Stimulated activated CD4-positive, alpha-beta T cell treated with anti-CD3 and anti-CD28 coated beads, TNF-alpha, amount 100 ng/mL, for 24 hours (primary cell): ENCODE results near the gene TUBA4B.

Experiments used
- DNase-seq, 3 experiments: peaks; one replicate each; pipeline ENCODE4 v3.0.0-alpha.2; 2020; ENCODE audit warnings: low read depth in 3 of 3

The TUBA4B gene

DNA sequence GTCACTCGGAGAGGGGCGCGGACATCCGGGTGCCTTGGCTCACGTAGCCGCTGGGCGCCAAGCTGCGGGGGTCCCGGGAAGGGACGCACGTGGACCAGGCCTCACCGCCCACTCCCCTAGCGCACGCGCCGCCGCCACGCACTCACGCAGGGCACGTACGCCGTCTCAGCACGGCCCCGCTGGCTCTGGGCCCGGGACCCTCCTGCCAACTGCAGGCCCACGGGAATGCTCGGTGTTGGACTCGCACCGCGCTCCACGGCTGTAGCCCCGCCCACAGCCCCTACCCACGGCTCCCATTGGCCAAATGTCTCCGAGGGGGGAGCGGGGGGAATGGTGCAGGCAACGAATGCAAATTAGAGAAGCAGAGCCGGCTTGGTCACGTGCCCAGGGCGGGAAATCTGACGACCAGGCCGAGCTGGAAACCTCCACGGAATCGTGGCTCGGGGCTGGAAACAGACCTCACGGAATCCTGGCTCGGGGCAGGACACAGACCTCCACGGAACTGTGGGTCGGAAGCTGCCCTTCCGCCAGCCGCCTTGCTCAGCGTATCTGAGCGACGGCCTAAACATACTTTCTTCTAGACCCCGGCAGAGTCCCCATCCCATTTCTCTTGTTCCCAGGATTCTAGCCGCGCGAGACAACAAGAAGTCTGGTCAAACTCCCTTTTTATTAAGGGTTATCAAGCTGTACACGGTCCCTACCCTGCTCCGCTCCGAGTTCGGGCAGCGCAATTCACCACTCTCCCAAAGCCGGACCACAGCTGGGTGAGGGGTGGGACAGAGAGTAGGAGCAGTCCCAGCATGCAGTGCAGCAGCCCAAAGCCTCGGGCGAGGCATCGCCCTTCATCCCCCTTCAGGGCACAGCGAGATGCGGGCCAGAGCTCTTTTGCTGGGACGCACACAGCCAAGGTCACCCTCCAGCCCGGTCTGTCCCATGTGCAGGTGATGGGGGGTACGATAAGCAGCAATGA, 34.0 kb upstream of the TUBA4B start, which contains the start of gene ABCB6:
TSS of gene ABCB6 (minus strand) at position 227 of the 970 bp plus-strand sequence. CDS start 285 bp downstream, outside the sequence.
- peak; percentile 83 to 92 (median 84) for DNase-seq

DNA sequence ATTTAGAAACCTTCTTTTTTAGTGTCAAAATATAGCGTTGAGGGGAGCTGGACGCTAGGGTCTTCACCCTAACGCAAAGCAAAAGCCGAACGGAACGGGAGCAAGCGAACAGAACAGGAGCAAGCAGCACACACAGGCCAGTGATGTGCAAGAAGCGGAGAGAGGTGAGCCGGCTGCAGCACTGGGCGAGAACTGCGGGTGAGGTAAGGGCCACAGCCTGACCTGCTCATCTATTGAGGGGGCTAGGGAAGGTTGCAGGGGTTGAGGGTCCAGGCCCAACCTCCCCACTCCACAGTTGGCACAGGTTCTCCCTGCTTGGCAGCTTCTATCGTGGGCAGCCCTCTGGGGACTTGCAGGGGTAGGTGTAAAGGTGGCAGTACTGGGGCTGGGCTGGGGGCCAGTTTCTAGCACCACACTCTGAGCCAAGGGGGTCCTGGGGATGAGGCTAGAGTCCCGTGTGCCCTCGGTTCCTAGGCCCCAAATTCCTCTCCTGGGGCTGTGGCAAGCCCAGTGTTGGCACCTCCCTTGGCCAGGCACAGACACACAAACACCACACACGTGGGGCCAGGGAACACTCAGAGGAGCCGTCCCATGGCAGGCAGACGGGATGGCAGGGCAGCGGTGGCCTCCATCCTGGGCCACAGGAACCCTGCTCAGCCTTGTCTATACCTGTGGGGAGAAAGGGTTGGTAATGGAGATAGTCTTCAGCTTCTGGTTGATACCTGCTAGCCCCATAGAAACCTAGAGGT, 33.1 kb upstream of the TUBA4B start:
- no peak for DNase-seq

DNA sequence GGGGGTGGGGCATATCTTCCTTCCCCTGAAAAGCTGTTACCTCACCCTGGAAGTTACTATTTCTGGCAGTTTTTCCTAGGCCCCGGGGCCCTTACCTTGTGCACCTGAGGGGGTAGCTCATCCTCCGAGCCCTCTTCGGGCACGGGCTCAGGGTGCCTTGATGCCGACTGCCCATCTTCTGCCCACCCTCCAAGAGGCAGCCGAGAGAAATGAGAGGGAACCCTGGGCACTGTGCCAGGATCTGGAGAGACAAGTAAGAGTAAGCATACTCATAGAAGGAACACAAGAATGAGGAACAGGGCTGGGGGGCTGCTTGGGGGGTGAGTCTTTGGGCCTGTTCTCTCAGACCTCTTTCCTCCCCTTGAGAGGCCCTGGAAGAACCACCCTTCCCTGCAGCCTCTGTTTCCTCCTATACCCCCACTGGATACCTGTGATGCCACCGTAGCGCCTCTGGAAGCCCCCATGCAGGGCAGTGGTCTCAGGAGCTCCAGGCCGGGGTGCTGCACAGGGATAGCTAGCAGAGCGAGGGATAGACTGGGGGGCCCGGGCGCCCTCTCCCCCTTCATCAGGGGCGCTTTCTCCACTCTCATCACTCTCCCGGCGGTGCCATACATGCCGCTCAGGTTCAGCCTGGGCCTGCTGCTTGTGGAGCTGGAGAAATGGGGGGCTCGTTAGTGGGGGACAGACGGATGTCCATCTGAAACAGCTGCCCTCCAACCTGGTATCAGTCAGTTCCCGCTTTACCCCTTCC, 32.2 kb upstream of the TUBA4B start:
- no peak for DNase-seq

DNA sequence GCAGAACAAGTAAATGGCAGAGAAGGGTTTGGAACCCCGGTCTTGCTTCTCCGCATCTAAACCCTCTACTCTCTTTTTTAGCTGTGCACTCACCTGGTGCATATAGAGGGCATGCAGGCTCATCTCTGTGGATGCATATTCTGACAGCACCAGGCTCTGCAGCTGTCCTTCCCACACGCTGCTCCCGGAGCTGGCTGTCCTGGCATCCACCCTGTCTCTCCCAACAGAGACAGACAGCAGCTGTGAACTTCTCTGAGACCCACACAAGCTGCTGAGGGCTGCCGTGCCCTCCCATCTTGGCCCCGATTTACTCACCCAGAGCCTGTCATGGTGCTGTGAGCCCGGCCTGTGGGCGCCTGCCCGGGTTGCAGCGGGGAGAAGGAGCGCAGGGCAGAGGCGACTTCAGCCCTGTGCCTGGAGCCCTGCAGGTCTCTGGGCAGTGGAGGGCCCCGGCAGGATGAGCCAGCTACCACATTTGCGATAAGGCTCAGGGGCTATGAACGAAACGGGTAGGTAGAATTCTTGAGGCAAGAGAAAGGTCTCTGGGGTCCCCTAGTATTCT, 31.0 kb upstream of the TUBA4B start:
- DNase-seq = no peak

DNA sequence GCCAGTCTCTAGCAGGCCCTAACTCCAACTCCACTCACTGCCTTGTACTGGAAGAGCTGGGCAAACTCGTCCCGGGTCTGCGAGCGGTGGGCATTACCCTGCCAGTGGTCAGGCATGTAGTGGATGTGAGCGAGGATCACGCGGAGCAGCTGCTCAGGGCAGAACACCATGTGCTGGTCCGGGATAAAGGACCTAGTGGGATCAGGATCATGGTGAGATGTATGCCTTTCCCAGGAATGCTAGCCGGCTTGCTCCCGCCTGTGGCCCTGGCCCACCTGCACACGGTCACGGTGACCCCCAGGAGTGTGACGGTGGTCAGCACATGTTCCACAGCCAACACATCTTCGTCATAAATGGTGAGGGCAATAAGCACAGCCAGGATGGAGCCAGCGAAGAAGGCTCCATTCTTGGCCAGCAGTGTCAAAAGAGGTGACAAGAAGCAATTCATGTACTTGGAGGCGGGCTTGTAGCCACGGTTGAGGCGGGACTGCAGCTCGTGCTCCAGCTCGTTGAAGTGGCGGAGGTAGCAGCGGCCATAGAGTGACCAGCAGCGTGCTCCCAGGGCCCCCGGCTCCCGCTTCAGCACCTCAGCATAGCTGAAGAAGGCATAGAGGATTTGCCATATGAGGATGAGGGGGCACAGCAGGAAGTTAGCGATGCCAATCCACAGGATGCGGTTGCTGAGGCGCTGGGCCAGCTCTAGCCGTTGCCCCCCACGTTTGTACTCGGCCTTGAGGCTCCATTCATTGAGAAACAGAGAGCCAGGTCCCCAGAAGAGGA, 29.0 kb upstream of the TUBA4B start:
- DNase-seq = no peak

DNA sequence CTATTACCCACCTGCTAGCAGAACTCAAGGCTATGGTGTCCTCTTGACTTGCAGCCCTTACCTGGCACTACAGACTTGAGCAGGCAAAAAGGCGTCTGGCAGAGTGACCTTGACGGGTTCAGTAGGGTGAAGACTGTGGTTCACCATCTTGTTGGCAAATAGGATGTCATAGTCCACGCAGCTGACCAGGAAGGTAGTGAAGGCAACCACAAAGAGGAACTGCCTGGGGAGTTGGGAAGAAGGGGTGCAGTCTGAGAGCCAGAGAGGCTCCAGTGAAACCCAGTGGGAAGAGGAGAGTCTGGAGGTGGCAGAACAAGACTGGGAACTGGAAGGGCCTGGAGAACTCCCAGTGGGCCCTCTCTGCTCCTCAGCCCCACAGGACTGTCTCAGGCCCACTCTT, 27.7 kb upstream of the TUBA4B start:
- no peak for DNase-seq

DNA sequence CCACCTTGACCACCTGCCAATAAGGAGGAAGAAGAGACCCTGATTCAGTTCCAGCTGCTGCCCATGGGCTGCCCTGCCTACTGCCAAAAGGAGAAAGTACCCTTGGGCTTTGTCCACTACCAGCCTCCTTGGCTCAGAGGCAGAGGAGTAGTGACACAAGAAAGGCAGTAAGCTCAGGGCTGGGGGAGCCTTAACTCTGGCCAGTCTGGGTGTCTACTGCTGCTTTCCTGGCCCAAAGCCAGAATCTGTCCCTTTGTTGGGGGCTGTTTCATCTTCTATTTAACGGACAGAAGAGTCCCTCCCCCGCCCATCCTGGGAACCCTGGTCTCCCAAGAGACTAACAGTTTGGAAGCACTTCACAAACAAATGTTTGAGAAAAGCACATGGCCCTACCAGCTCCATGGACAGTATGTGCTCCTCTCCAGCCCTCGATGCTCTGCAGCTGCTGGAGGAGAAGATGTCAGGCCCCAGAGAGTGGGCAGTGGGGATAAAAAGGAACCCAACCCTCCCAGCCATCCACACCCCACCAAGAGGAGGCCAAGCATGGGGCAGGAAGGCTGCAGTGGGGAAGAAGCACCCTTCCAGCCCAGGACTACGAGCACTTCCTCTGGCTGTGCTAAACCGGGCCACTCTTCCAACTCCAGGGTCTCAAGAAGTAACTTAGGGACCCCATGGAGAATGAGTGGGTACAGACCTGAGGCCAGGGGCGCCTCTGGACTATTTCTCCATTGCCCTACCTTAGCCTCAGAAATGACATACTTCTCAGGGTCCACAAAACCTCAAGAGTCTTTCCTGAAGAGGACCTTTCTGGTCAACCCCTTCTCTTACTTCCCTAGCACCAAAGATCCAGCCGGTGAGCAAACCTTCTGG, 24.8 kb upstream of the TUBA4B start:
- DNase-seq = no peak

DNA sequence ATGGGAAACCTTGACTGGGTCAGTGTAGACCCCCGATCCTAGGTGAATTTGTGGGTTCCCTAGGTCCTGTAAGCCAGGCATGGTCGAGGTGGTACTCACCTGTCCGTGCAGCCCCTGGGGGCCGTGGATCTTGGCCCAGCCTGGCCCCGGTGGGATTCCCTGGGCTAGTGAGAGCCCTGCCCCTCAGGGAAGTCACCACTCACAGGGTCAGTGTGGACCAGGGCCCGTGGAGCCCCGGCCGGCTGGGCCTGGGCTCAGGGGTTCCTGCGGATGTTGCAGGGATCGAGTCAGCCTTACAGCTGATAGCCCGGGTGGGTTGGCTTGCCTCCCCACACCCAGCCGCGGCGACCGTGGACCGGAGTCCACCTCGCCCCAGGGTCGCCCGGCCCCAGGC, 24.1 kb upstream of the TUBA4B start:
- no peak for DNase-seq

DNA sequence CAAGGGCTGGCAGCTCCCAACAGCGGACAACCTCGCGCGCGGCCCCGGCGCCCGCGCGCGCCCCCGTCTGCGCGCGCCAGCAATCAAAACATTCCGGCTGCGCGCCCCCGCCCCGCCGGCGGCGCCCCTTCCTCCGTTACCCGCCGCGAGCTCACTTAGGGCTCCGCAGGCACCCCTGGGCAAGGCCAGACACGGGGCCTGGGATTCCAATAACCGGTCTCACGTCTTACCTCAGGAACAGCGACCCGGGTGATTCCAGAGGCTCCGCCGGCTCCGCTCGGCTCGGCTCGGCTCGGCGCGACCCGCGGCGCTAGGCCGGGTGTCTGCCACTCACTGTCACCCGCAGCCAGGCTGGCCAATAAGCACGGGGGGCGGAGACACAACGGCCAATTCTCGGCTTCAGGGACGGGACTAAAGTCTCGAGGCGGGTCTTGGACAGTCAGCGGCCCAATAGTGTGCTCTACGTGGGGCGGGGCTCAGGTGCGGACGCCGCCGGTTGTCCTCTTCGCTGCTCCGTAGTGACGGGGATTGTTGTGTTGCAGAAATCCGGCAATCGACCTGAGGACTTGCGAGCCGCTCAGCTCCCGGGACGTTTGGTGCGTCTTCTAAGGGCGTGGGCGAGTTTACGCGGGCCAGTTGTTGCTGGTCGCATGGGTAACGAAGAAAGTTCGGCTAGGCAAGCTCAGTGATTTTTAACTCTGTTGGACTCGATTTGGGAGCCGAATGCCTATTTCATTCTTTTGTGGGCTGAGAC, 23.6 kb upstream of the TUBA4B start, which contains the start of the genes ANKZF1 and ATG9A:
TSS of gene ANKZF1 (plus strand) at position 502 of the 754 bp plus-strand sequence. CDS start 452 bp downstream, outside the sequence.
TSS of gene ATG9A (minus strand) at position 332 of the 754 bp plus-strand sequence. CDS start 1,612 bp downstream, outside the sequence.
- DNase-seq = peak; percentile 97 to 99 (median 97)

DNA sequence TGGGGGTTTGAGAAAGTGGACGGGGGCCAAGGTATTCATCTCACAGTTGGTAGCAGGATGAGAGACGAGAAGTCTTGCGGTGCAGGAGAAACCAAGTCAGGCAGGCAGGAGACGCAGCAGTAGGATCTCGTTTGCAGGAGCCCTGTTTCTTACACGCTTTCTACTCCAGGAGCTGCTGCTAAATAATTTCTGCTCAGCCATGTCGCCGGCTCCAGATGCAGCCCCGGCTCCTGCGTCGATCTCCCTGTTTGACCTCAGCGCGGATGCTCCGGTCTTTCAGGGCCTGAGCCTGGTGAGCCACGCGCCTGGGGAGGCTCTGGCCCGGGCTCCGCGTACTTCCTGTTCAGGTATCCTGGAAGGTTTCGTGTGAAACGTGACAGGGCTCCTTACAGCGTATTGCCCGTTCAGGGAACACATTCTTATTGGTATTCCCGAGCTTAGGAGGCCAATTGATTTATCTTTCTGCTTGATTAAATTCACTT, 22.9 kb upstream of the TUBA4B start:
- peak in 1 of 3 experiments; percentile 66 for DNase-seq

DNA sequence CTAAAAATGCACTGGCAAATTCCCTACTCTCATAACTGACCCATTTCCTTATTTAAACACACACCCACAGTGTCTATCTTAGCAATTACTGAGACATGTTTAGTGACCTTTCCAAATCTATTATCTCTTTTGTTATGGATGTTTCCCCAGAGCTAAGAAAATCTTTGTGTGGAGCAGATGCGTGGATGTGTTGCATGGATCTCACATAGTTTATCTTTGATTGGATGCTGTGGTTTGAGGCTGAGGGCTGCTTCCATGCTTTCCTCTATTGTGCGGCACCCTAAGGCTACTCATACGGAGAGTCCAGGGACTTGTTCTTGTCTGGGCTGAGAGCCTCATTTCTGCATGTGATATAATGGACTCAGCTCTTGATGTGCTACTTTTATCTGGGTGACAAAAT, 18.7 kb upstream of the TUBA4B start:
- DNase-seq = no peak

DNA sequence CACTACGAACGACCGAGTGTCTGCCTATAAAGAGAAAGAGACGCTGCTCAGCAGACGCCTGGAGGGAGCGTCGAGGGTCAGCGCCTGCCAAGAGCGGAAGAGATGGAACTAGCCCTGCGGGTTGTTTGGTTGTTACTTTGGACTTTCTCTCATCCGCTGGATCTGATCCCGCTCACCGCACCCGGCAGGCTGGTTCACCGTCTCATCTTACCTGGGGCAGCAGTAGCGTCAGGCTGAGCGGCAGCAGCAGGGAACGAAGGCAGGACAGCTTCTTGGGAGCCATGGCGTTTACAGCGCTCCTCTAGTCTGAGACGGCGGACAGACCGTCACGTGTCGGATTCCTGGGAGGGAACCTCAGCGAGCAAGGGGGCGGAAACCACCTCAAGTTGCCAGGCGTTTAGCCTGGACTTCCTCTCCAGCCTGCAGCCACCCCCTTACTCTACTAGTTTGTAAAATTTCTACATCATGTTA, 9.7 kb upstream of the TUBA4B start:
- no peak for DNase-seq

DNA sequence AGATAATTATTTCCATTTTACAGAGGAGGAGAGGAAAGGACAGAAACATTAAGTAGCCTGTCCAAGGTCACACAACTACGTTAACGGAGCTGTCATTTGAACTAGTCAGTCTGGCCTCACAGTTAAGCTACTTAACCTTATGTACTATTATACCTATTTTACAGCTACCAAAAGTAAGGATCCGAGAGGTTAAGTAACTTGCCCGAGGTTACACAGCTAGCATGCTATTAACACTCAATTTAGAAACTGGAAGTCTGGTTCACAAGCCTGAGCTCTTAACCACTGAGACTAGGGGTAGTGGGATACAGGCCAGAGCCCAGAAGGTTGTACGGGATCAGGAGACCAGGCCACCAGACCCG, 8.3 kb upstream of the TUBA4B start:
- no peak for DNase-seq

DNA sequence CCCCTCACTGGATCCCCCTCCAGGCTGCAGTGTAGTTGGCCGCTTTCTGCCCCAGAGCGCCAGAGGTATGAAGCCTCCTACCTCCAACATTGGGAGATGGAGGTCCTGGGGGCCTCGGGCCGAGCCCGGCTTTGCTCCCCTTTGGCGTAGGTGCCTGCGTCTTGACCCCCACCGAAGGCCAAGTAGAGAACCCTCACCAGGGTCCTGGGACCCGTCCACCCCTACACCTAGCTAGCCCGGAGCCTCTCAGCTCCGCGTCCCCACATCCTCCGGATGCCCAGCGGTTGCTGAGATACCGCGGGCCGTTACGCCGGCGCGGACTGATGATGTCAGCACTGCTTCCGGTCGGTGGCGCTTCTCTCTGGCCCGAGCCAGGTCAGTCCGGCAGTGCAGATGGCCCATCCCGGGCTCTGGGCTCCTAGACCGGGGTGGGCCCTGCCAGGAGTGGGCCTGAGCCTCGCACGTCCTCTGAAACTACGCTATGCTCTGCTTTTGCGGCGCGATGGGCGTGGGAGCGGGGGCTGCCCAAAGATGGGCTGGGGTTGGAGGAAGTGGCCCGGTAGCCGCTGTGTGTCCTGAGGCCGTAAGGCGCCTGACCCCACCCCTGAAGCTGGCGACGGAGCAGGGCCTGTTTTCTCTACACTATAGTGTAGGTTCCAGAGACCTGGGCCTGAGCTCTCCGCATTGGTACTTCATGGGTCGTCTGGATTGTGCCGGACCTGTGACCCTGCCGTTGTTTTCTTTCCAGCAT, 7.7 kb upstream of the TUBA4B start, which contains the start of the genes GLB1L and STK16:
TSS of gene GLB1L (minus strand) at position 297 of the 751 bp plus-strand sequence. CDS start 1,871 bp downstream, outside the sequence.
TSS of gene STK16 (plus strand) at position 332 of the 751 bp plus-strand sequence. CDS start 521 bp downstream, outside the sequence.
- peak; percentile 79 to 89 (median 79) for DNase-seq

DNA sequence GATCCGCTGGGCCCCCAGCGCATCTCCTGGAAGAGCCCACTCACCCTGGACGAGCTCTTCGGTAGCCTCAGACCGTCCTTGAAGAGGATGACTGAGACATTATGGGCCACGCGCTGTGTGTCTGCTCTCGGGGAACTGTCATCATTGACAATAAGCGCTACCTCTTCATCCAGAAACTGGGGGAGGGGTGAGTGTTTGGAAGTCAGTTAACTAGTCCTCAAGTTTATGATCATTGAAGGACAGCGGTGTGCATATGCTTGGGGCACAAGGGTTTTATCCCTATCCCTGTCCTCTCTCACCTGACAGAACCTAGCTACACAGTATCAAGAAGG, 7.2 kb upstream of the TUBA4B start:
- no peak for DNase-seq

DNA sequence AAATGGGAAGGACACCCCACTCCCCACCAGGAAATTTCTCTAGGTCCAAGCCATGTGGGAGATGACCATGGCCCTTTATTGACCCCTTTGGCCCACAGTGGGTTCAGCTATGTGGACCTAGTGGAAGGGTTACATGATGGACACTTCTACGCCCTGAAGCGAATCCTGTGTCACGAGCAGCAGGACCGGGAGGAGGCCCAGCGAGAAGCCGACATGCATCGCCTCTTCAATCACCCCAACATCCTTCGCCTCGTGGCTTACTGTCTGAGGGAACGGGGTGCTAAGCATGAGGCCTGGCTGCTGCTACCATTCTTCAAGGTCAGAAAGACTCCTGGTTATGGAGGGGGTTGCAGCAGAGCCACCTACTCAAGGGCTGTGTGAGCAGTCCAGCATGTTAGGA, 6.5 kb upstream of the TUBA4B start:
- DNase-seq = no peak
